ENCODE data around the gene SLC30A7. TPM values are rescaled to one million over a fixed set of nuclear protein-coding genes. Genes with fewer than 3 reads are reported as not detected.
A peak's percentile ranks its signal among the peaks of the same experiment; 100 is the strongest.

SLC30A7 gene
- total RNA-seq, 1 donor from 2014 or later, result 5.7 TPM

DNA sequence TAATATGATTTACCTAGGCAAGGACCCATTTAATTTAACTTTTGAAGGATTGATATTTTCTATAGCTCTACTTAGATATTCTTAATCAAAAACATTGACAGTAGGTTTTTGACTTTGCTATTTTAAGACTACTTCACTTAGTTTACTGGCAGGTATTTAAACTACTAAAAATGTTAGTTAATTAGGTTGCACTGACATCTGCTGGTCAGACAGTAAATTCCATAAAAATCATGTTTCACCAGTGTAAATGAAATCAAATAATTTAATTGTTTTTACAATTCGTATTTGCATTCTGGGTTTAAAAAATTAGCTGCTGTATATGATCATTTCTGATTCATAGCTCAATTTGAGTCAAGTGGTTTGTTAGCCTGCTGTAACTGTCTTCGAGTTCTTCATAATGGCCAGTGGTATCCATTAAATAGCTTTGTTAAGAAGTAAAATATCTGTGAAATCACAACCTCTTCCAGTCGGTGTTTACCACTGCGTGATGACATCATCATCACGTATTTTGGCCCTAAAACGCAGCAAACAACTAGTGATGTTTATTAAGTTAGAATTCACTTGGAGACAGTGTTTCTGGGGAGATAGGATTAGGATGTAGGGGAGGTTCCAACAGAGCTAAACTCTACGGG lies 27.4 kb upstream of the SLC30A7 start:
- H3K27ac ChIP-seq (replicated peaks), result no peak overlapping the region

DNA sequence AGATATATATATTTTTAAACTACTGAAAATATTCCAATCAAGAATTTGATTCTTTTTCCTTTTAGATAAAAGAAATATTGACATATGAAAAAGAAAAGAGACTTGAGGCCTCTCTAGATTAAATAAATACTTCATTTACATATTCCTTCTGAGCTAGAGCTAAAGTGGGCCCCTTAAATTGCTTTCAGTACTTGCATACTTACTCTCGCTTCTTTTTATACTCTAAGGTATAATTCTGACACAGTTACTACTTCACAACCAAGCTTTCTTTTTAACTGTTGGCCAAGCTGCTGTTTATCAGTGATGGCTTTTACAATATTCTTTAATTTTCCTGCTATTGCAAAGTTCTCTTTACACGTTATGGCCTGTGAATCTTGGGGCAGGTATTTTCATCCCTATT lies 25.9 kb upstream of the SLC30A7 start:
- intact Hi-C loops (cut with micrococcal nuclease), result loop anchor here (2.0 kb wide), 1 partner anchor 407 kb away; no protein-coding TSS in a partner anchor
- Histone ChIP-seq H3K4me1 (peaks cover 8% of the 10 kb centered on the region), H3K4me3 (no peak overlapping the region), H3K27ac (replicated peaks) (no peak overlapping the region), H3K27me3 (ENCODE audit: low read depth) (no peaks in the 10 kb centered on the region), H3K9me3 (replicated peaks) (no peaks in the 10 kb centered on the region), H3K36me3 (no peaks in the 10 kb centered on the region)
- DNase-seq, result no peak
- TF ChIP-seq, protein P1, sequence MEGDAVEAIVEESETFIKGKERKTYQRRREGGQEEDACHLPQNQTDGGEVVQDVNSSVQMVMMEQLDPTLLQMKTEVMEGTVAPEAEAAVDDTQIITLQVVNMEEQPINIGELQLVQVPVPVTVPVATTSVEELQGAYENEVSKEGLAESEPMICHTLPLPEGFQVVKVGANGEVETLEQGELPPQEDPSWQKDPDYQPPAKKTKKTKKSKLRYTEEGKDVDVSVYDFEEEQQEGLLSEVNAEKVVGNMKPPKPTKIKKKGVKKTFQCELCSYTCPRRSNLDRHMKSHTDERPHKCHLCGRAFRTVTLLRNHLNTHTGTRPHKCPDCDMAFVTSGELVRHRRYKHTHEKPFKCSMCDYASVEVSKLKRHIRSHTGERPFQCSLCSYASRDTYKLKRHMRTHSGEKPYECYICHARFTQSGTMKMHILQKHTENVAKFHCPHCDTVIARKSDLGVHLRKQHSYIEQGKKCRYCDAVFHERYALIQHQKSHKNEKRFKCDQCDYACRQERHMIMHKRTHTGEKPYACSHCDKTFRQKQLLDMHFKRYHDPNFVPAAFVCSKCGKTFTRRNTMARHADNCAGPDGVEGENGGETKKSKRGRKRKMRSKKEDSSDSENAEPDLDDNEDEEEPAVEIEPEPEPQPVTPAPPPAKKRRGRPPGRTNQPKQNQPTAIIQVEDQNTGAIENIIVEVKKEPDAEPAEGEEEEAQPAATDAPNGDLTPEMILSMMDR (IDR thresholded peaks at IDR 0.05; ENCODE audit: borderline replicate concordance), result no peak

More for the DNA sequence above, 27.4 kb upstream of the SLC30A7 start:
- Histone ChIP-seq H3K9me3 (replicated peaks) (no peaks in the 10 kb centered on the region), H3K4me1 (peaks cover 8% of the 10 kb centered on the region), H3K27me3 (ENCODE audit: low read depth) (no peaks in the 10 kb centered on the region), H3K4me3 (no peak overlapping the region), H3K36me3 (no peaks in the 10 kb centered on the region)
- no peak for DNase-seq
- TF ChIP-seq, protein P1 (IDR thresholded peaks at IDR 0.05; ENCODE audit: borderline replicate concordance), result peak; percentile 83
- intact Hi-C loops (cut with micrococcal nuclease), result loop anchor here (2.0 kb wide), 1 partner anchor 406 kb away; no protein-coding TSS in a partner anchor

DNA sequence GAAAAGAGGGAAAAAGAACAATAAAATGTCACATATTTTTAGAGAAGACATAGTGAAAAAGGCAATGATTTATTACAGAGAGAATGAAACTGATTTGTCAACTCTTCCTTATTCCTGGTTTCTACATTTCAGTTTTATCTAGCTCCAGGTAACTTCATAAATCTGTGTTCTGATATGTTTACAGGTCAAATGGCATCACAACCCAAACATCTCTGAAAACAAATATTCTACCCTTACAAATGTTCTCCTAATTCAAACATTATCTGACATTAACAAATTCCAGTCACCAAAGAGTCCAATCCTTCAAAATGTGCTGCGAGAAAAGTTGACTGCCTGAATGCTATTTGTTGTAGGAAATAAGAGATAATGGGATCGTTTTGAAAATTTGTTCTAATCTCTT lies 21.5 kb upstream of the SLC30A7 start:
- intact Hi-C loops (cut with micrococcal nuclease), result no loop called here
- Histone ChIP-seq H3K4me3 (no peak overlapping the region), H3K27ac (replicated peaks) (no peak overlapping the region), H3K27me3 (ENCODE audit: low read depth) (no peaks in the 10 kb centered on the region), H3K4me1 (no peaks in the 10 kb centered on the region), H3K36me3 (peaks cover 16% of the 10 kb centered on the region), H3K9me3 (replicated peaks) (no peaks in the 10 kb centered on the region)
- no peak for DNase-seq
- TF ChIP-seq, protein P1 (IDR thresholded peaks at IDR 0.05; ENCODE audit: borderline replicate concordance), result no peak

DNA sequence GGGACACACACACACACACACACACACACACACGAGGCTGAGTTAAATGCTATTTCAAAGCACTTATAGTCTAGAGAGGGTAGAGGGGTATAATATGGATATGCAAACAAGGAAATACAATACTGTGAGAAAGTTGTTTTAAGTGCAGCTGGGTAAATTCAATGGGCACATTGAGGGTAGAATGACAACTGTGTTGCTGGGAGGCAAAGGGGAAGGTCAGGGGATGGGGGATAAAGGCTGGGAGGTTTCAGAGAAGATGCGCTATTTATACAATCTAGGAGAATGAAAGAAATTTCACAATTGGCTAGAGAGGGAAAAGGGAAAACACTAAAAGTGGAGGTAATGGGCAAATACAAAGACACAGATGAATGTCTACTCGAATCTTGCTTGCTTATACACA lies 20.7 kb upstream of the SLC30A7 start:
- Histone ChIP-seq H3K4me3 (no peak overlapping the region), H3K9me3 (replicated peaks) (no peaks in the 10 kb centered on the region), H3K27ac (replicated peaks) (no peak overlapping the region), H3K27me3 (ENCODE audit: low read depth) (no peaks in the 10 kb centered on the region), H3K4me1 (no peaks in the 10 kb centered on the region), H3K36me3 (peaks cover 16% of the 10 kb centered on the region)
- intact Hi-C loops (cut with micrococcal nuclease), result no loop called here
- DNase-seq, result no peak
- TF ChIP-seq, protein P1 (IDR thresholded peaks at IDR 0.05; ENCODE audit: borderline replicate concordance), result no peak

DNA sequence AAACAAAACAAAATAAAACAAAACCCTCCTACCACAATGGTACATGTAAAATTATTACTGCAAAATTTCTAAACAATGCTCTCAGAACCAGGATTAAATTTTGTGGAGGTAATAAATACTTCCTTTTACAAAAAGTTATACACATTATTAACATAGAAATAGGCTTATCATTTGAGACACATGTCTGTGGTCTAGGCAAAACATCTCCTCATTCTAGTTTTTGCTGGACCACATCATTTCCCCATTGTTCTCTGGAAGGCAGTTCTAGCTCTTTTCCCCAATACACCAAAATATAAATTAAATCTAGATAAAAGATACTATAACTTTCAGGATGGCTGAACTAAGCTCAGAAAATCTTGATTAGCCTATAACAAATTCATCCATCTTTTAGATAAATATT lies 19.6 kb upstream of the SLC30A7 start:
- H3K27me3 ChIP-seq (ENCODE audit: low read depth), result no peaks in the 10 kb centered on the region
- no peaks in the 10 kb centered on the region for H3K4me1 ChIP-seq
- no peak overlapping the region for H3K27ac ChIP-seq (replicated peaks)
- no peaks in the 10 kb centered on the region for H3K9me3 ChIP-seq (replicated peaks)
- DNase-seq, result no peak
- peaks cover 16% of the 10 kb centered on the region for H3K36me3 ChIP-seq
- TF ChIP-seq, protein P1 (IDR thresholded peaks at IDR 0.05; ENCODE audit: borderline replicate concordance), result no peak
- intact Hi-C loops (cut with micrococcal nuclease), result no loop called here
- no peak overlapping the region for H3K4me3 ChIP-seq
